ENCODE data around the gene THOC7.

THOC7 gene

DNA sequence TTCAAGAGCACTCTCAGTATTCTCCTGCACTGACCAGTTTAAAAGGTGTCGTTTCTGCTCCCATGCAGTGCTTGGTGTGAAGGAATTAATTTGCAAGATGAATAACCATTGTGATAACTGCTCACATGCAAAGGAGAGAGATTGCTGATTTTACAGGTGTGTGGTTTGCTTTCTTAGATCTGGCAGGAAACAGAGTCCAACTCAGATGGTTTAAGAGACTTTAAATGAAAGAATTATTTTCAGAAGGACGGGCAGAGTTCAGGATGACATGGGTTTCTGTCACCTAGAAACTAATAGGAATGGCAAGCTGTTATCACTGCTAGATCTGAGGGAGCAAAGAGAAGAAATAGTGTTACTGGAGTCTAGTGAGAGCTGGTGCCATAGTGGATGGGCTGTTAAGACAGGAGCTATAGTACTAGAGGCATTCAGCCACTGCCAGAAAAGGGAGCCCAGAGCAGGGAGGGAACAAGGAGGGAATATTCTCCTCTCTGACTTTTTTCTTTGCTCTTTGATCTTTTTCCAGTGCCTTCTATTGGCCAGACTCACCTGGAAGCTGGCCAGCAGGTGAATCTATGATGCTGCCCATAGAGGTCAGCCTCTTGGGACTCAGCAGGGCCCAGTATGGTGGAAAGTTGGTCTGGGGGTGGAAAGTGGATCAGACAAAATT lies 14.9 kb upstream of the THOC7 start:
- no peak overlapping the region for H3K4me3 ChIP-seq (ENCODE audit: low read depth, low read length)
- TF ChIP-seq, protein P1, sequence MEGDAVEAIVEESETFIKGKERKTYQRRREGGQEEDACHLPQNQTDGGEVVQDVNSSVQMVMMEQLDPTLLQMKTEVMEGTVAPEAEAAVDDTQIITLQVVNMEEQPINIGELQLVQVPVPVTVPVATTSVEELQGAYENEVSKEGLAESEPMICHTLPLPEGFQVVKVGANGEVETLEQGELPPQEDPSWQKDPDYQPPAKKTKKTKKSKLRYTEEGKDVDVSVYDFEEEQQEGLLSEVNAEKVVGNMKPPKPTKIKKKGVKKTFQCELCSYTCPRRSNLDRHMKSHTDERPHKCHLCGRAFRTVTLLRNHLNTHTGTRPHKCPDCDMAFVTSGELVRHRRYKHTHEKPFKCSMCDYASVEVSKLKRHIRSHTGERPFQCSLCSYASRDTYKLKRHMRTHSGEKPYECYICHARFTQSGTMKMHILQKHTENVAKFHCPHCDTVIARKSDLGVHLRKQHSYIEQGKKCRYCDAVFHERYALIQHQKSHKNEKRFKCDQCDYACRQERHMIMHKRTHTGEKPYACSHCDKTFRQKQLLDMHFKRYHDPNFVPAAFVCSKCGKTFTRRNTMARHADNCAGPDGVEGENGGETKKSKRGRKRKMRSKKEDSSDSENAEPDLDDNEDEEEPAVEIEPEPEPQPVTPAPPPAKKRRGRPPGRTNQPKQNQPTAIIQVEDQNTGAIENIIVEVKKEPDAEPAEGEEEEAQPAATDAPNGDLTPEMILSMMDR (IDR thresholded peaks at IDR 0.05; ENCODE audit: low read depth, low read length) = no peak

DNA sequence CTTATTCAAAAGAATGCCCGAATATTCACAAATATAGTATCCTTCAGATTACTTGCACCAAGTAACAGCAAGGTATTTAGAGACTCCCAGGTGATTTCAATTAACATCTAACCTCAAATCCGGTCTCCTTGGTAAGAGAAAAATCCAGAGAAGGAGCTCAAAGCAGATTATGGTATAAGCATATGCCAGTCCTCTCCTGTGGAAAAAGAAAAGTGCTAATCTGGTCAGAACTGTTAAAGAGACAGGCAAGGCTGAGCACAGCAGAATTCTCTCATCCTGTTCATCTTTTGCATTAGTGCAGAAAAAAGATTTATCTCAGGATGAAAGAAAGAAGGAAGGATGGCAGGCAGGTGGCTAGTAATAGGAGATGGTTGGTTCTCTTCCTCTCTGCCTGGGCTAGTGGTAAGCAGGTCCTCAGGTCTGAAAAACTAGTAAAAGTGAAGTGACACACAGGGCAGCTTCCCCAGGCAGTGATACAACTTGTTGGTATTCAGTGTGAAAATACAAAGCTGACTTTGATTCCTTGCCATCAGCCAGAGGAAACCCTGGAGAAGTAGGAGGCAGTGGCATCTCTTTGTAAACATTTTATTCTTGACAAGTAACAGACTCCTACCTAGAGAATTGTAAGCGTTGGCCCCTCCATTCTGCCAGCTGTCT lies 14.3 kb upstream of the THOC7 start:
- TF ChIP-seq, protein P1 (IDR thresholded peaks at IDR 0.05; ENCODE audit: low read depth, low read length) = no peak
- H3K4me3 ChIP-seq (ENCODE audit: low read depth, low read length) = no peak overlapping the region

DNA sequence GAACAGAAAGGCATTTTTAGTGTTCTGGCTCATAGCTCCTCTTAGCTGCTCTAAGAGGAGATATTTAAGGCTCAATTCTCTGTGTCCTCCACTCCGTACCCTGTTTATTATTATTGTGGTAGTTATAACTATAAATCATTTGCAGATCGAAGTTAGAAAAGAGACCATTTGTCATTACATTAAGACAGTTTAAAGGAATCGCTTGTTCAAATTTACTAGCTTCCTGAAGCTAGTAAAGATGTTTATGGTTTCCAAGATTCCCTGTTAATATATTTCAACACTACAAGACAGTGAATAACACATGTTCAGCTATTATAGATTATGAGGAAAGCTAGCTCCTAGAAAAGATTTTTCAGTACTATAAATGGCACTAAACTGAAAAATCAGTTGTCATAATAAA lies 12.7 kb upstream of the THOC7 start:
- H3K4me3 ChIP-seq (ENCODE audit: low read depth, low read length) = no peak overlapping the region
- TF ChIP-seq, protein P1 (IDR thresholded peaks at IDR 0.05; ENCODE audit: low read depth, low read length) = no peak

DNA sequence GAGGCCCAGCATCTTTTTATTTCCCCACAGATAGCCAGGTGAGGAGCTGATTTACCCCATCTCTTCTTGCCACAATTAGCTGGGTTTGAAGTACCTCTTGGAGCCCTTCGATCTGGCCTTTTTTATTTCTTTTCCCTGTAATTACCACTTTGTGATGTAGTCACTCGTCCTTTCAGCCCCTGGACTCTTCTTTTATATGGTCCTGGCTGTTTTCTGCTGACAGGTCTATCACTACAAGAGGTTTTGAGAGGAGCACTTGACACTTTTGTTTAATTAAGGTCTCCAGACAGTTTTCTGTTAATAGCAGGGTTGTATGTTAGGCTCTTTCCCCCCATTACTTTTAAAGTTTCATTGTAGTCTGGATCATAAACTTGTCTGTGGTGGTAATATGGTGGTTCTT lies 11.9 kb upstream of the THOC7 start:
- TF ChIP-seq, protein P1 (IDR thresholded peaks at IDR 0.05; ENCODE audit: low read depth, low read length) = no peak
- no peak overlapping the region for H3K4me3 ChIP-seq (ENCODE audit: low read depth, low read length)

DNA sequence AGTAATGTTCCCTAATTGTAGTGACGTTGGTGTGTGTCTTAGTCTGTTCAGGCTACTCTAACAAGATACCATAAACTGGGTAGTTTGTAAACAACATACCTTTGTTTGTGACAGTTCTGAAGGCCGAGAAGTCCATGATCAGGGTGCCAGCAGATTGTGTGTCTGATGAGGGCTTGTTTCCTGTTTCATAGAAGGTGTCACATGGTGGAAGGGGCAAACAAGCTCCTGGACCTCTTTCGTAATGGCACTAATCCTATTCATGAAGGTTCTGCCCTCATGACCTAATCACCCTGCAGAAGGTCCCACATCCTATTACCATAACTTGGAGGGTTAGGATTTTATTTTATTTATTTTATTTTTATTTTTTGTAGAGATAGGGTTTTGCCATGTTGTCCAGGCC lies 11.2 kb upstream of the THOC7 start:
- H3K4me3 ChIP-seq (ENCODE audit: low read depth, low read length) = no peak overlapping the region
- TF ChIP-seq, protein P1 (IDR thresholded peaks at IDR 0.05; ENCODE audit: low read depth, low read length) = no peak

DNA sequence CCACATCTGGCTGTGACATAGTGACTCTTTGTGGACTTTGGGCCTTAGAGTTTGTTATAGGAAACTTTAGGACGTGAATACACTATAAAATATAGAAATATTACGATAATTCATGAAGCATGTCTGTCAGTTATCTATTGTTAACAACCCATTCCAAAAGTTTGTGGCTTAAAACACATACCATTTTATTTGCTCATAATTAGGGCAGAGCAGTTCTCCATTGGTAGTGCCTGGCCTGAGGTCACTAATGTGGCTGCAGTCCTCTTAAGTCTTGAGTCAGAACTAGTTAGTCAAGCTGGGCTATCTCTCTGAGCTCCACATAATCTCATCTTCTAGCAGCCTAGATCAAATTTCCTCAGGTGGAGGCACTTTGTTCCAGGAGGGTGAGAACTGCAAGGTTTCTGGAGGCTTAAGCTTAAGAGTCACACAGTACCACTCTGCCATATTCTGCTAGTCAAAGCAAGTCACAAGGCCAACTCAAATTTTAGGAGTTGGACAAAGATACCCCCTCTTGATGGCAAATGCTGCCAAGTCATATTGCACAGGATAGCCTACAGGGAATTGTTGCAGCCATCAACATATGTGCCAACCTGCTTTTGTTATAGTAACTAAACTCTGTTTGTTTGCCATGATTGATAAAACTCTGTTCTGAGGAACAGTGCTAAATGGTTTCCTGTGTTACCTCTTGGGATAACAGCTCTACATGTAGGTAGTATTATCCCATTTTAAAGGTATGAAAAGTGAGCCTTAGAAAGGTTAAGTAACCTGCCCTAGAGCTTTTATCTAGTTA lies 8.7 kb upstream of the THOC7 start:
- TF ChIP-seq, protein P1 (IDR thresholded peaks at IDR 0.05; ENCODE audit: low read depth, low read length) = no peak

DNA sequence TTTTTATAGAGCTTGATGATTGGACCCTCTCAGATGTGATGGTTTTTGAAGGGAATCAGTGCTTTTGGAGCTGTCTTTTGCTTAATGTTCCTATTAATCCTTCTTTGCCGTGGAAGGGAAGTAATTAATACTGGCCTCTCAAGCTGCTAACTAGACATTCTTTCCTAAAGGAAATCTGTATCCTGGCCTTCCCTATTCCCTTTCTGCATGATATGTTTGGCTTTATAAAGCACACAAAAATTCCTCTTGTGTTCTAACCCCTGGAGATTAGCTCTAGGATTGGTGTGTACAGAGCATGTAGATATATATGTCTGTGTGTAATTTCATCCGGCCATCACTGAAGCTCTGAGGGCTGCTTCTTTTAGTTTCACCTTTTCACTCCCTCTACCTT lies 7.0 kb upstream of the THOC7 start:
- H3K4me3 ChIP-seq (ENCODE audit: low read depth, low read length) = no peak overlapping the region

More for the DNA sequence above, 8.7 kb upstream of the THOC7 start:
- H3K4me3 ChIP-seq (ENCODE audit: low read depth, low read length) = no peak overlapping the region

More for the DNA sequence above, 7.0 kb upstream of the THOC7 start:
- TF ChIP-seq, protein P1 (IDR thresholded peaks at IDR 0.05; ENCODE audit: low read depth, low read length) = no peak
